ENCODE data around the gene GRID2. TPM values are rescaled to one million over a fixed set of nuclear protein-coding genes. Genes with fewer than 3 reads are reported as not detected.

The GRID2 gene
- total RNA-seq, 1 donor from 2014 or later = not detected

GRCh38 chr4:92961881-92962280 lies 658.1 kb downstream of the GRID2 start:
- DNase-seq (ENCODE audit: low read depth) = no peak

GRCh38 chr4:92962831-92963230 lies 659.1 kb downstream of the GRID2 start:
- DNase-seq (ENCODE audit: low read depth) = no peak

- DNase-seq (ENCODE audit: low read depth) = peak; percentile 76
These were observed 664.8 kb downstream of the GRID2 start for GRCh38 chr4:92968556-92968955.

GRCh38 chr4:92968996-92969395 lies 665.2 kb downstream of the GRID2 start:
- DNase-seq (ENCODE audit: low read depth) = no peak

GRCh38 chr4:92969650-92970379 lies 666.0 kb downstream of the GRID2 start:
- peak; percentile 100 for DNase-seq (ENCODE audit: low read depth)

- no peak for DNase-seq (ENCODE audit: low read depth)
These were observed 667.2 kb downstream of the GRID2 start for GRCh38 chr4:92970996-92971395.

- peak; percentile 53 for DNase-seq (ENCODE audit: low read depth)
These were observed 684.5 kb downstream of the GRID2 start for GRCh38 chr4:92988301-92988700.

GRCh38 chr4:92992758-92993157 lies 689.0 kb downstream of the GRID2 start:
- DNase-seq (ENCODE audit: low read depth) = no peak

- no peak for DNase-seq (ENCODE audit: low read depth)
These were observed 691.0 kb downstream of the GRID2 start for GRCh38 chr4:92994727-92995126.

GRCh38 chr4:92996533-92996932 lies 692.8 kb downstream of the GRID2 start:
- DNase-seq (ENCODE audit: low read depth) = no peak

- no peak for DNase-seq (ENCODE audit: low read depth)
These were observed 697.1 kb downstream of the GRID2 start for GRCh38 chr4:93000910-93001309.

GRCh38 chr4:93002240-93002639 lies 698.5 kb downstream of the GRID2 start:
- no peak for DNase-seq (ENCODE audit: low read depth)

GRCh38 chr4:93016350-93016749 lies 712.6 kb downstream of the GRID2 start:
- DNase-seq (ENCODE audit: low read depth) = no peak

- peak; percentile 27 for DNase-seq (ENCODE audit: low read depth)
These were observed 714.5 kb downstream of the GRID2 start for GRCh38 chr4:93018243-93018642.

GRCh38 chr4:93018806-93019205 lies 715.0 kb downstream of the GRID2 start:
- no peak for DNase-seq (ENCODE audit: low read depth)

GRCh38 chr4:93029769-93030168 lies 726.0 kb downstream of the GRID2 start:
- no peak for DNase-seq (ENCODE audit: low read depth)

- DNase-seq (ENCODE audit: low read depth) = no peak
These were observed 726.9 kb downstream of the GRID2 start for GRCh38 chr4:93030670-93031069.

- peak; percentile 85 for DNase-seq (ENCODE audit: low read depth)
These were observed 727.8 kb downstream of the GRID2 start for GRCh38 chr4:93031431-93032098.

- DNase-seq (ENCODE audit: low read depth) = no peak
These were observed 739.0 kb downstream of the GRID2 start for GRCh38 chr4:93042746-93043145.

- no peak for DNase-seq (ENCODE audit: low read depth)
These were observed 749.4 kb downstream of the GRID2 start for GRCh38 chr4:93053140-93053539.

GRCh38 chr4:93061826-93062225 lies 758.1 kb downstream of the GRID2 start:
- DNase-seq (ENCODE audit: low read depth) = no peak

GRCh38 chr4:93063325-93063724 lies 759.6 kb downstream of the GRID2 start:
- no peak for DNase-seq (ENCODE audit: low read depth)

- no peak for DNase-seq (ENCODE audit: low read depth)
These were observed 762.0 kb downstream of the GRID2 start for GRCh38 chr4:93065790-93066189.
